ENCODE results near the gene CBLN3. TPM values are rescaled to one million over a fixed set of nuclear protein-coding genes. Genes with fewer than 3 reads are reported as not detected.

CBLN3 gene
- total RNA-seq, 1 experiment from 2014 or later: 1.0 TPM

DNA sequence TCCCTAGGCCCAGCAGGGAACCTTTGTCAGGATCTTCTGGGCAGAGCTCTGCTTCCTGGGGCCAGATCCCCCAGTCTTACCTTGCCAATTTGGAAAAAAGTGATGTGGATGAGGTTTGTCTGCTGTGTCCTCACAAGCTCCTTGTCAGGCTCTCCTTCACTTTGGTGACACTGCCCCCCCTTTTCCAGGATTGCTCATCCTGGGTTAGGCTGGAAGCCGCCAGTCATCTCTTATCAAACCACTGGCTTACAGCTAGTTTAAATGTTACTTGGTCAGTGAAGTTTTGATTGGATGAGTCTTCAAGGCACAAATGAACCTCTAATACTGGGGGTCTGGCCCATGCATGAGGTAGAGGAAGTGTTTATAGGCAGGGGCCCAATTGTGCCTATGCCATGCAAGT lies 15.4 kb downstream of the CBLN3 start:
- Histone ChIP-seq H3K27ac (ENCODE audit: low read length) (no peak overlapping the region), H3K4me1 (ENCODE audit: control insufficient read depth, insufficient read depth, low read length) (no peaks in the 10 kb centered on the region), H3K27me3 (ENCODE audit: control insufficient read depth, insufficient read depth, low read length) (no peaks in the 10 kb centered on the region), H3K36me3 (ENCODE audit: control insufficient read depth, insufficient read depth, low read length) (no peaks in the 10 kb centered on the region), H3K9me3 (ENCODE audit: control insufficient read depth, insufficient read depth, low read depth, low read length) (no peaks in the 10 kb centered on the region), H3K4me3 (ENCODE audit: low read depth in 2 of 2, low read length in 2 of 2) (no peak overlapping the region)
- intact Hi-C loops (cut with micrococcal nuclease; ENCODE audit: unreplicated experiment) (no loop called here), in situ Hi-C loops (cut with HindIII; ENCODE audit: low pct_unique_long_range_greater_than_20kb, low sequenced_read_pairs) (no loop called here)
- ATAC-seq (no peak), DNase-seq (ENCODE audit: low read depth, low spot score) (no peak)
- TF ChIP-seq, protein P1, sequence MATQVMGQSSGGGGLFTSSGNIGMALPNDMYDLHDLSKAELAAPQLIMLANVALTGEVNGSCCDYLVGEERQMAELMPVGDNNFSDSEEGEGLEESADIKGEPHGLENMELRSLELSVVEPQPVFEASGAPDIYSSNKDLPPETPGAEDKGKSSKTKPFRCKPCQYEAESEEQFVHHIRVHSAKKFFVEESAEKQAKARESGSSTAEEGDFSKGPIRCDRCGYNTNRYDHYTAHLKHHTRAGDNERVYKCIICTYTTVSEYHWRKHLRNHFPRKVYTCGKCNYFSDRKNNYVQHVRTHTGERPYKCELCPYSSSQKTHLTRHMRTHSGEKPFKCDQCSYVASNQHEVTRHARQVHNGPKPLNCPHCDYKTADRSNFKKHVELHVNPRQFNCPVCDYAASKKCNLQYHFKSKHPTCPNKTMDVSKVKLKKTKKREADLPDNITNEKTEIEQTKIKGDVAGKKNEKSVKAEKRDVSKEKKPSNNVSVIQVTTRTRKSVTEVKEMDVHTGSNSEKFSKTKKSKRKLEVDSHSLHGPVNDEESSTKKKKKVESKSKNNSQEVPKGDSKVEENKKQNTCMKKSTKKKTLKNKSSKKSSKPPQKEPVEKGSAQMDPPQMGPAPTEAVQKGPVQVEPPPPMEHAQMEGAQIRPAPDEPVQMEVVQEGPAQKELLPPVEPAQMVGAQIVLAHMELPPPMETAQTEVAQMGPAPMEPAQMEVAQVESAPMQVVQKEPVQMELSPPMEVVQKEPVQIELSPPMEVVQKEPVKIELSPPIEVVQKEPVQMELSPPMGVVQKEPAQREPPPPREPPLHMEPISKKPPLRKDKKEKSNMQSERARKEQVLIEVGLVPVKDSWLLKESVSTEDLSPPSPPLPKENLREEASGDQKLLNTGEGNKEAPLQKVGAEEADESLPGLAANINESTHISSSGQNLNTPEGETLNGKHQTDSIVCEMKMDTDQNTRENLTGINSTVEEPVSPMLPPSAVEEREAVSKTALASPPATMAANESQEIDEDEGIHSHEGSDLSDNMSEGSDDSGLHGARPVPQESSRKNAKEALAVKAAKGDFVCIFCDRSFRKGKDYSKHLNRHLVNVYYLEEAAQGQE (IDR thresholded peaks at IDR 0.05; ENCODE audit: insufficient read depth in 1 of 2, low read depth in 2 of 2, low read length in 1 of 2): no peak
- no peak for TF ChIP-seq TCF7L2 (IDR thresholded peaks at IDR 0.05; ENCODE audit: low read depth, low read length)
- TF ChIP-seq POLR2AphosphoS5 (IDR thresholded peaks at IDR 0.05; ENCODE audit: low read depth, low read length): no peak
- TF ChIP-seq, protein P2, sequence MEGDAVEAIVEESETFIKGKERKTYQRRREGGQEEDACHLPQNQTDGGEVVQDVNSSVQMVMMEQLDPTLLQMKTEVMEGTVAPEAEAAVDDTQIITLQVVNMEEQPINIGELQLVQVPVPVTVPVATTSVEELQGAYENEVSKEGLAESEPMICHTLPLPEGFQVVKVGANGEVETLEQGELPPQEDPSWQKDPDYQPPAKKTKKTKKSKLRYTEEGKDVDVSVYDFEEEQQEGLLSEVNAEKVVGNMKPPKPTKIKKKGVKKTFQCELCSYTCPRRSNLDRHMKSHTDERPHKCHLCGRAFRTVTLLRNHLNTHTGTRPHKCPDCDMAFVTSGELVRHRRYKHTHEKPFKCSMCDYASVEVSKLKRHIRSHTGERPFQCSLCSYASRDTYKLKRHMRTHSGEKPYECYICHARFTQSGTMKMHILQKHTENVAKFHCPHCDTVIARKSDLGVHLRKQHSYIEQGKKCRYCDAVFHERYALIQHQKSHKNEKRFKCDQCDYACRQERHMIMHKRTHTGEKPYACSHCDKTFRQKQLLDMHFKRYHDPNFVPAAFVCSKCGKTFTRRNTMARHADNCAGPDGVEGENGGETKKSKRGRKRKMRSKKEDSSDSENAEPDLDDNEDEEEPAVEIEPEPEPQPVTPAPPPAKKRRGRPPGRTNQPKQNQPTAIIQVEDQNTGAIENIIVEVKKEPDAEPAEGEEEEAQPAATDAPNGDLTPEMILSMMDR (IDR thresholded peaks at IDR 0.05): no peak
- no peak for TF ChIP-seq SIN3A (IDR thresholded peaks at IDR 0.05; ENCODE audit: borderline replicate concordance, insufficient read depth, low read depth, low read length)
- BruUV-seq (replicated peaks): no TSS peak
- POLR2A ChIA-PET: no interaction called here
- CTCF ChIA-PET: no interaction called here

DNA sequence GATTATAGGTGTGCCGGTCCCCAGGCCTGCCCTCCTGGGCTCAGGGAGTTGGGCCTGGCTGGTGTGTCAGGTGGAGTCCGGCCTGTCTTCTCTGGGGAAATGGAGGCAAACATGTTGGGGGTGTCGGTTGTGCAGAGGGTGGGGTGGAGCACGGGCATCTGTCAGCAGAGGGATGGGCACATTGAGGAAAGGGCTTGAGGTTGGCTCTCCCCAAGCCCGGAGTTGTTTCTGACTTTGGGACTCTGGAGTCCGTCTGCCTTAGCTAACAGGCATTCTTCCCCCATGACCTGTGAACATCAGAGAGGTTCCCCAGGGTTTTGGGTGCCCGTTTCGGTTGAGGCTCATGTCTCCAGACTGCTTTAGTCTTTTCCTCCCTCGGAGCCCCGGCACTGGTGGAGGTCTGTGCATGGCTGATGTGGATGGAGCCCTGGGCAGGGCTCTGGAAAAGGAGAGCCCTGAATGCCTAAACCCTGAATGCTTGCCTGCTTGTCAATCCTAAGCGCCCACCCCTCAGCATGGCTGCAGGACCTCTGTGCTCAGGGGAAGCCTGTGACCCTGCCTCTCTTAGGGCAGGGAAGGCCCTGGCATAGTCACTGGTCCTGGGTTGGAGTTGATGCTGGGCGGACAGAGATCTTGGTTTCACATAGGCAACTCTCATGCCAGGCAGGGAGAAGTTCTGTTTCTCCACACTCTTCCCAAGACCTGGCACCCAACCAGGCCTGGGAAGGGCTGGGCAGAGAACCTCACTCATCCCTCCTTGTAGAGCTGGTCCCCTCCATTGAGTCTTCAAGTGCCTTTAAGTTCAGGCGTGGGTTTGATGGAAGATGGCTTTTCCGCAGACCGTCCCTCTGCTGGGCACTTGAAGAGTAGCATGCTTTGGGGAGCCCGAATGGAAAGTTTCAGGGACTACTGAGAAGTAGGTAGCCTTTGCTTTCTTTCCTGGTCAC lies 17.8 kb downstream of the CBLN3 start:
- POLR2A ChIA-PET: no interaction called here
- no peaks in the 10 kb centered on the region for H3K27me3 ChIP-seq (ENCODE audit: control insufficient read depth, insufficient read depth, low read length)
- BruUV-seq (replicated peaks): no TSS peak
- in situ Hi-C loops (cut with HindIII; ENCODE audit: low pct_unique_long_range_greater_than_20kb, low sequenced_read_pairs) (no loop called here), intact Hi-C loops (cut with micrococcal nuclease; ENCODE audit: unreplicated experiment) (loop anchor here (1.0 kb wide), 1 partner anchor 48 kb away; no protein-coding TSS in a partner anchor)
- CTCF ChIA-PET: no interaction called here
- ATAC-seq (peak; percentile 83), DNase-seq (ENCODE audit: low read depth, low spot score) (no peak)
- no peaks in the 10 kb centered on the region for H3K4me1 ChIP-seq (ENCODE audit: control insufficient read depth, insufficient read depth, low read length)
- no peaks in the 10 kb centered on the region for H3K36me3 ChIP-seq (ENCODE audit: control insufficient read depth, insufficient read depth, low read length)
- H3K4me3 ChIP-seq (ENCODE audit: low read depth in 2 of 2, low read length in 2 of 2): no peak overlapping the region
- no peaks in the 10 kb centered on the region for H3K9me3 ChIP-seq (ENCODE audit: control insufficient read depth, insufficient read depth, low read depth, low read length)
- TF ChIP-seq, protein P1 (IDR thresholded peaks at IDR 0.05; ENCODE audit: insufficient read depth in 1 of 2, low read depth in 2 of 2, low read length in 1 of 2): no peak
- TF ChIP-seq TCF7L2 (IDR thresholded peaks at IDR 0.05; ENCODE audit: low read depth, low read length) (no peak), SIN3A (IDR thresholded peaks at IDR 0.05; ENCODE audit: borderline replicate concordance, insufficient read depth, low read depth, low read length) (no peak), POLR2AphosphoS5 (IDR thresholded peaks at IDR 0.05; ENCODE audit: low read depth, low read length) (no peak)
- TF ChIP-seq, protein P2 (IDR thresholded peaks at IDR 0.05): peak; percentile 76
- no peak overlapping the region for H3K27ac ChIP-seq (ENCODE audit: low read length)

Measured in Panc1 (cell line).